KBM-7 (cell line): ENCODE measurements around the gene CSMD2.

Source experiments
- DNase-seq: peaks from one replicate; pipeline ENCODE4 v3.0.0-alpha.2; 2015
- in situ Hi-C: fragments of 300-500 bp; cut with MboI; formaldehyde crosslinking; loops from 2 replicates; pipeline ENCODE4 v1.14.3; 2020; ENCODE audit warnings: low sequenced_read_pairs, low pct_unique_long_range_greater_than_20kb, mixed read lengths

The CSMD2 gene

GRCh38 chr1:33849211-33849610, 315.8 kb downstream of the CSMD2 start:
- DNase-seq, result no peak
- in situ Hi-C loops, result no loop called here

DNA sequence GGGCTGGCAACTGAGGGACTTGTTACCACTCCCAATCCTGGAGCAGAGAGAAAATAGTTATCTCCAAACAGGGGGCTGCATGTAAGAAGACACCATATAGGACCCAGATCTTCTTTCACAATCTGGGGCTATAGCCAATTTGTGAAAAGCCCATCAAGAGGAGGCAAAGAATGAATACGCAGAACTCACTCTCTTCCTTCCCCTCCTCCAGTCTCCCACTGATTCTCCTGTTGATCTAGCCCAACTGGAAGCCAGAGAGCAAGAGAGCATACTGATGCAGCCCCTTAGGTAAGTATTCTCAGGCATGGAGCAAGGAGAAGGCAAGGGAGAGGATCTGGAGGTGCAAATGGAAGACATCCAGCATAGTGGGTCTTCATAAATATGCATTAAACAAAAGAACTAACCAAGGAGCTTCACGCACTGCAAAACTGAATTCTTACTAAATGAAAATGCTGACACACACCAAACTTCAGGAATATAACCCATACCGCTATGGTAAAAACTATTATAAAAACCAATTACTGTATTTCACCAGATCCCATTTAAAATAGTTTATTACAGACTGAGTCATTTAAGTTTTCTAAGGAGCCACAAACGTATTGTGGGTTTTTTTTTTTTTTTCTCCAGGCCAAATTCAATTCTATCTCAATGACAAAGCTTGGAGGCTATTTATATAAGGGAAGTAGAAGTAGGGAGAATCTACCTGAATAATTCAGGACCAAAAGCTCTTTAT, 316.7 kb downstream of the CSMD2 start:
- no peak for DNase-seq
- in situ Hi-C loops, result no loop called here

GRCh38 chr1:33846861-33847260, 318.2 kb downstream of the CSMD2 start:
- no peak for DNase-seq
- in situ Hi-C loops, result no loop called here

DNA sequence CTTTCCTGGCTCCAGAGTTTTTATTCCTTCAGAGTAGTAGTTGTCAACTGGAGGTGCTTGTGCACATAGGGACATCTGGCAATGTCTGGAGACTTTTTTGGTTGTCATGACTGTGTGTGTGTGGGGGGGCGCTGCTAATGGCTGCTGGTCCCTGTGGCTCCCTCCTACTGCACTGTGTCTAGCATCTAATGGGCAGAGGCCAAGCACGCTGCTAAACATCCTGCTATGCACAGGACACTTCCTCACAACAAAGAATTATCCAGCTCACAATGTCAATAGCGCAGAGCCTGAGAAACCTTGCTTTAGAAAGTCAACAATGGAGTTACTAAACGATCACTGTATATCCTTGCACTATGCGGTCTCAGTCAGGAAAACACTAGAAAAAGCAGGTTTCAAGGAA, 320.9 kb downstream of the CSMD2 start:
- no peak for DNase-seq
- in situ Hi-C loops, result no loop called here

GRCh38 chr1:33842348-33842747, 322.7 kb downstream of the CSMD2 start:
- in situ Hi-C loops, result no loop called here
- no peak for DNase-seq

DNA sequence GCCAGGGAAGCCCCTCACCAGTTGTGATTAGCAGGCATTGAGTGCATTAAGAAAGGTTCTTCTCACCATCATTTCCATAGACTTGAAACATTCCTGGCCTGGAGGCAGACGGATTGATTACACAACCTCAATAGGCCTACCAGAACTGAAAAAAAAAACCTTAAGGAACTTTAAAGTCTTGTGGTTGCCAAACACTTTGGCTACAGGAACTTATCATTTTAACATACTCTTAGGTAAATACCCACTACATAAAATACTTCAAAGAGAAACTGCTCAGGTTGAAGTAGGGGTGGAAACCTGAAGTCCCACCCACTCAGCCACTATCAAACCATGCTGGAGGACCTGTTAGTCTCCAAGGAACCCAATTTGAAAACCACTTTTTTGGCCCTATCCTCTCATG, 323.5 kb downstream of the CSMD2 start:
- no peak for DNase-seq
- in situ Hi-C loops, result no loop called here

GRCh38 chr1:33837635-33838034, 327.4 kb downstream of the CSMD2 start:
- no peak for DNase-seq
- in situ Hi-C loops, result no loop called here

DNA sequence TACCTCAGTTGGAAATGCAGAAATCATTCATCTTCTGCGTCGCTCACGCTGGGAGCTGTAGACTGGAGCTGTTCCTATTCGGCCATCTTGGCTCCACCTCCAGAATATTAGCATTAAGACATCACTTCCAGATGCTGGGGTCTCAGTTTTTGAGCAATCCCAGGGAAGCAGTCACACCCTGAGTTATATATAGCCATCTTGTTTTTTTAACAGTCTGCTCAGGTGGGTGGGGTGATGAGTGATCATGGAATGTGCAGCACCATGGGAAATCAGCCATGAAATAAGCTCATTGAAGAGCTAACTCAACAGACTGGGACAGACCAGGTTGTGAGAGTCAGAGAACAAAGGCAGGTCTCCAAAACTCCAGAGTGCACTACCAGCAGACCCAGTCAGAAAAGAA, 328.1 kb downstream of the CSMD2 start:
- in situ Hi-C loops, result no loop called here
- DNase-seq, result no peak

- in situ Hi-C loops, result no loop called here
- DNase-seq, result no peak
Measured at GRCh38 chr1:33828654-33829053, 336.4 kb downstream of the CSMD2 start.

DNA sequence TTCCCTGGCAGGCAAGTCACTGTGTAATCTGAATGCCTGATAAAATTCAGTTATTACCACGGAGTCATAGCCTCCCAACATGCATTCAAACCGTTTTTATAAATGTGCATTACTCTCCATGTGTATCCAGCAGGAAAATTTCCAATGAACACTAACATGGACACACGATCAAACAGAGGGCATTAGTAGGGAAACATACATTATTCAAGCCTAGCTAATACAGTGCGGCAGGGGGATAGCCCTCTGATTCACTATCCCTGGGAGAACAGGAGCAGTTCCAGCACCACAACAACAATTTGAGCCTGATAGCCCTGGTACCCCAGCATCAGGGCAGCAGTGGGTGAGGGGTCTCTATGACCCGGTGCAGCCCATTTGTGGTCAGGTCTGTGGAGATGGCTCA, 337.0 kb downstream of the CSMD2 start:
- in situ Hi-C loops, result no loop called here
- DNase-seq, result no peak

GRCh38 chr1:33826711-33827110, 338.3 kb downstream of the CSMD2 start:
- DNase-seq, result no peak
- in situ Hi-C loops, result no loop called here

DNA sequence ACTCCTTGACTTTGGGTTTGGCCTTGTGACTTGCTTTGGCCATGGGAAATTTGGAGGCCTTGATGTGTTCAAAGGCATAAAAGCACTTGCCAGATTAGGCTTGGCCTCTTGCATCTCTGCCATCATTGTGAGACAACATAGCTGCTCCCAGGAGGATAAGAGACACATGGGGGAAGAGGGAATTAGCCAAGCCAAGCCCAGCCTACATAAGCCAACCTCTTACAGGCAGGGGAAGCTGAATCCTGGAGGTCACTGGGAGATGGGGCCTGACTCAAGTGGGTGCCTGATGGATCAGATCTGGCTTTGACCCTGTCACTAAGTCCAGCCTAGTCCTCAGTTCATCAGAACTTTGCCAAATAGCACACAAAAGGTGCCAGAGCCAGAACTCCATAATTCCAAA, 338.7 kb downstream of the CSMD2 start:
- in situ Hi-C loops, result no loop called here

GRCh38 chr1:33825506-33825905, 339.5 kb downstream of the CSMD2 start:
- DNase-seq, result no peak
- in situ Hi-C loops, result no loop called here

More for the DNA sequence above, 338.7 kb downstream of the CSMD2 start:
- no peak for DNase-seq

DNA sequence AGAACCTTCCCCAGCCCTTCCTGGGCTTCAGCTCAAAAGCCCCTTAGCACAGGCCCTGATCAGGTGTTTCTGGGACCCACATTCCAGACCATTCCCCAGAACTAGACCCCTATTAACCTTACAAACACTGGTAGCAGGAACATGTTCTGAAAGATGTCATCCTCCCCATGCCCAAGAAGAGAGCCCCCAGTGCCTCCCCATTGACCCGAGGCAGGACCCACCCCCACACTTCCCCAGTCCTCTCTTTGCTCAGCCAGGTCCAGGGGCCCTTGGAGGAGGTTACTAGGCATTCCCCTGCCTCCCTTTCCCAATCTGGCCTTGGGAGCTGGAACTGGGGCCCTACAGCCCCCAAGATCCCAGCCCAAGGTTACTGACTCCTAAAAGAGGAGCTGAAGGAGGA, 340.1 kb downstream of the CSMD2 start:
- no peak for DNase-seq
- in situ Hi-C loops, result no loop called here

- DNase-seq, result no peak
- in situ Hi-C loops, result no loop called here
Measured at GRCh38 chr1:33824321-33824720, 340.7 kb downstream of the CSMD2 start.

DNA sequence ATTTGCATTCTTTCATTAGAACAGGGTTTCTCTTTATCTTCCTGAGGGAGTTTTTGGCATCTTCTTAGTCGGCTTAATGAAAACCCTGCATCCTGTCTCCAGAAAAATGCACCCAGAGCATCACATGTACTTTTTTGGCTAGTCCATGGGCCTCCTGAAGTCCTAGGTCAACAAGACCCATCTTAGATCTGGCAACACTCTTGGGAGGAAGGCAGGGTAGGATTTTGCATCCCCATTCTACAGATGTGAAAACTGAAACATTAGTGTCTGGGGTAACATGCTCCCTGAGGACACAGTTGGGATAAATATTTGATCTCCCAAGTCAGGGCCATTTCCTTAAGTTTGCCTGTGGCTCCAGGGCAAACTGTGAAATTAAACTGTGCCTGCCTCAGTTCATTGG, 341.2 kb downstream of the CSMD2 start:
- in situ Hi-C loops, result no loop called here
- DNase-seq, result no peak

GRCh38 chr1:33823401-33823800, 341.6 kb downstream of the CSMD2 start:
- DNase-seq, result no peak
- in situ Hi-C loops, result no loop called here

- in situ Hi-C loops, result no loop called here
- no peak for DNase-seq
Measured at GRCh38 chr1:33822396-33822795, 342.6 kb downstream of the CSMD2 start.

- DNase-seq, result no peak
- in situ Hi-C loops, result no loop called here
Measured at GRCh38 chr1:33821291-33821690, 343.7 kb downstream of the CSMD2 start.

DNA sequence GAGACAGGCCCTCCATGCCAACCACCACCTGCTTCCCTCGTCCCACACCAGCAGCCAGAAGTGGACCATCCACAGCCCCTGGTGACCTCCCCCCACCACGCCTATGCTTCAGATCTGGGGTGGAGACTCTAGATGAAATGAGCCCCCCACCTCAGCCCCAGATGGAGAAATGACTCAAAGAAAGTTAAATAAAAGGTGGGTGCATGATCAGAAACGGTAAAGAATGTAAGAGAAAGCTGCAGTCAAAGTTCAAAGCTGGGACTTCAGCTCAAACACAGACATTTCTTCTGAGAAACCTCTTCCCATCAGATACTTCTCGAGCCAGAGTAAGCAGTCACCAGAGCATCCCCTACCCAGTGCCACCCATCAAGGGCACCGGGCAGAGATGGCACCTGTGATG, 344.2 kb downstream of the CSMD2 start:
- in situ Hi-C loops, result no loop called here
- no peak for DNase-seq

DNA sequence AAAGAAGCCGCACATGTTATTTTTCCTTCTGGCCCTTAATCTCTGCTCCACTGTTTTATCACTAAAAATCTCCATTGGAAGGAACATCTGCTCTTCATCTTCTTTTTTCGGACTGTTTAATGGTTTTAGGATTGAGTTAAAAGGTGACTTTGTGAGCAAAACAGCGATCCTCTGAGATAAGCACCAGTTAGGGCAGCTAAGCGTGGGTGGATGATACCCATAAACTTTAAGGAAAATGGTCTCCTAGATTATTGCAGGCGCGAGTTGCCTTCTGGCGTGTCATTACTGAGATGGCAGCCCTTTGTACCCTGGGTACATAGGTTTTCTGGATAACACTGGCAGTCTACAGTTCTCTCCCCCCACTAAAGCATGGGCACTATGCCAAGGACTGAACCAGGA, 345.1 kb downstream of the CSMD2 start:
- in situ Hi-C loops, result no loop called here
- no peak for DNase-seq
